GM23338 (cell line): ENCODE measurements around the gene GC.

Experiments used
- CREB1 ChIP-seq: fragments of 250-450 bp; sonication (Bioruptor Pico); IDR thresholded peaks from 2 replicates; pipeline ENCODE4 v1.5.0; 2020; ENCODE audit warnings: low read depth, mild to moderate bottlenecking, moderate library complexity
- EZH2 ChIP-seq: fragments of 200-600 bp; sonication (generic); IDR thresholded peaks from one replicate; pipeline ENCODE4 v1.8.0; 2017; ENCODE audit warnings: antibody characterized with exemption, mild to moderate bottlenecking, low read depth; ENCODE audit not compliant: unreplicated experiment
- EZH2phosphoT487 ChIP-seq: fragments of 200-600 bp; sonication (generic); IDR thresholded peaks from one replicate; pipeline ENCODE4 v1.8.1; 2018; ENCODE audit warnings: antibody characterized with exemption; ENCODE audit not compliant: unreplicated experiment
- JUNB ChIP-seq: IDR thresholded peaks from one replicate; pipeline ENCODE4 v1.6.1; 2016; ENCODE audit warnings: antibody characterized with exemption; ENCODE audit not compliant: unreplicated experiment
- NANOG ChIP-seq: IDR thresholded peaks from 2 replicates; pipeline ENCODE4 v1.6.1; 2016; ENCODE audit warnings: antibody characterized with exemption, borderline replicate concordance
- POLR2AphosphoS5 ChIP-seq: IDR thresholded peaks from 2 replicates; pipeline ENCODE4 v1.6.1; 2016; ENCODE audit warnings: antibody characterized with exemption, low read depth
- STAT1 ChIP-seq: IDR thresholded peaks from one replicate; pipeline ENCODE4 v1.6.1; 2016; ENCODE audit warnings: antibody characterized with exemption; ENCODE audit not compliant: unreplicated experiment
- ZNF331 ChIP-seq: fragments of 250-450 bp; sonication (Bioruptor Pico); IDR thresholded peaks from 2 replicates; pipeline ENCODE4 v1.5.0; 2020; ENCODE audit warnings: low read depth, mild to moderate bottlenecking, moderate library complexity
- TF ChIP-seq, protein P1 (sequence below), 2 experiments: fragments of 200-600 bp in 1 of 2; sonication (generic) in 1 of 2; conservative IDR thresholded peaks; 2 replicates each; pipeline versions ENCODE4 v1.5.1 to v1.6.1; 2016 to 2017; ENCODE audit warnings: antibody characterized with exemption in 2 of 2, low read depth in 2 of 2, mild to moderate bottlenecking in 2 of 2, moderate library complexity in 1 of 2
- TF ChIP-seq, protein P2 (sequence below): IDR thresholded peaks from one replicate; pipeline ENCODE4 v1.6.1; 2018; ENCODE audit warnings: antibody characterized with exemption; ENCODE audit not compliant: unreplicated experiment
- TF ChIP-seq, protein P3 (sequence below): IDR thresholded peaks from 2 replicates; pipeline ENCODE4 v1.6.1; 2016; ENCODE audit warnings: antibody characterized with exemption
- TF ChIP-seq, protein P4 (sequence below): fragments of 250-450 bp; sonication (Bioruptor Pico); IDR thresholded peaks from 2 replicates; pipeline ENCODE4 v1.5.0; 2020; ENCODE audit warnings: mild to moderate bottlenecking, moderate library complexity

DNA sequence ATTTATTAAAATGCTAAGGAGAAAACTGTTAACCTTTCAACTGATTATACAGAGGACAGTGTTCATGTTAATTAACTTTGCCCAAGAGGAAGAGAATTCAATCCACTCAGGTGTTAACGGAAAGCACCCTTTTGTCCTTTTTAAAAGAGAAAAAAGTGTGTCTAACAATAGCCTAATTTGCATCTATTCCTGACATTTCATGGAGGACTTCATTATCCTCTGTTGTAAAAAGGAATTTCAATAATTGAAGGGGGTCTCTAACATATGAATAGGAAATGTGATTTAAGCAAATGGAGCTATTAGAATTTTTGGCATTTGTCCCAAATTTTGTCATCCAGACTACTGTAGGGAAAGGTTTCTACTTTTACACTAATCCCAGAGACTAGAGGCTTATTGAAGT is 44.6 kb upstream of the GC start:
- peak; percentile 14; the same call in 1 of the 2 replicates for TF ChIP-seq POLR2AphosphoS5
- TF ChIP-seq EZH2: no peak
- TF ChIP-seq, protein P1, sequence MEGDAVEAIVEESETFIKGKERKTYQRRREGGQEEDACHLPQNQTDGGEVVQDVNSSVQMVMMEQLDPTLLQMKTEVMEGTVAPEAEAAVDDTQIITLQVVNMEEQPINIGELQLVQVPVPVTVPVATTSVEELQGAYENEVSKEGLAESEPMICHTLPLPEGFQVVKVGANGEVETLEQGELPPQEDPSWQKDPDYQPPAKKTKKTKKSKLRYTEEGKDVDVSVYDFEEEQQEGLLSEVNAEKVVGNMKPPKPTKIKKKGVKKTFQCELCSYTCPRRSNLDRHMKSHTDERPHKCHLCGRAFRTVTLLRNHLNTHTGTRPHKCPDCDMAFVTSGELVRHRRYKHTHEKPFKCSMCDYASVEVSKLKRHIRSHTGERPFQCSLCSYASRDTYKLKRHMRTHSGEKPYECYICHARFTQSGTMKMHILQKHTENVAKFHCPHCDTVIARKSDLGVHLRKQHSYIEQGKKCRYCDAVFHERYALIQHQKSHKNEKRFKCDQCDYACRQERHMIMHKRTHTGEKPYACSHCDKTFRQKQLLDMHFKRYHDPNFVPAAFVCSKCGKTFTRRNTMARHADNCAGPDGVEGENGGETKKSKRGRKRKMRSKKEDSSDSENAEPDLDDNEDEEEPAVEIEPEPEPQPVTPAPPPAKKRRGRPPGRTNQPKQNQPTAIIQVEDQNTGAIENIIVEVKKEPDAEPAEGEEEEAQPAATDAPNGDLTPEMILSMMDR (conservative IDR thresholded peaks at IDR 0.05; ENCODE audit: low read depth in 2 of 2): no peak
- TF ChIP-seq STAT1: no peak
- TF ChIP-seq, protein P2, sequence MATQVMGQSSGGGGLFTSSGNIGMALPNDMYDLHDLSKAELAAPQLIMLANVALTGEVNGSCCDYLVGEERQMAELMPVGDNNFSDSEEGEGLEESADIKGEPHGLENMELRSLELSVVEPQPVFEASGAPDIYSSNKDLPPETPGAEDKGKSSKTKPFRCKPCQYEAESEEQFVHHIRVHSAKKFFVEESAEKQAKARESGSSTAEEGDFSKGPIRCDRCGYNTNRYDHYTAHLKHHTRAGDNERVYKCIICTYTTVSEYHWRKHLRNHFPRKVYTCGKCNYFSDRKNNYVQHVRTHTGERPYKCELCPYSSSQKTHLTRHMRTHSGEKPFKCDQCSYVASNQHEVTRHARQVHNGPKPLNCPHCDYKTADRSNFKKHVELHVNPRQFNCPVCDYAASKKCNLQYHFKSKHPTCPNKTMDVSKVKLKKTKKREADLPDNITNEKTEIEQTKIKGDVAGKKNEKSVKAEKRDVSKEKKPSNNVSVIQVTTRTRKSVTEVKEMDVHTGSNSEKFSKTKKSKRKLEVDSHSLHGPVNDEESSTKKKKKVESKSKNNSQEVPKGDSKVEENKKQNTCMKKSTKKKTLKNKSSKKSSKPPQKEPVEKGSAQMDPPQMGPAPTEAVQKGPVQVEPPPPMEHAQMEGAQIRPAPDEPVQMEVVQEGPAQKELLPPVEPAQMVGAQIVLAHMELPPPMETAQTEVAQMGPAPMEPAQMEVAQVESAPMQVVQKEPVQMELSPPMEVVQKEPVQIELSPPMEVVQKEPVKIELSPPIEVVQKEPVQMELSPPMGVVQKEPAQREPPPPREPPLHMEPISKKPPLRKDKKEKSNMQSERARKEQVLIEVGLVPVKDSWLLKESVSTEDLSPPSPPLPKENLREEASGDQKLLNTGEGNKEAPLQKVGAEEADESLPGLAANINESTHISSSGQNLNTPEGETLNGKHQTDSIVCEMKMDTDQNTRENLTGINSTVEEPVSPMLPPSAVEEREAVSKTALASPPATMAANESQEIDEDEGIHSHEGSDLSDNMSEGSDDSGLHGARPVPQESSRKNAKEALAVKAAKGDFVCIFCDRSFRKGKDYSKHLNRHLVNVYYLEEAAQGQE: no peak
- peak; percentile 94 for TF ChIP-seq NANOG
- TF ChIP-seq, protein P3, sequence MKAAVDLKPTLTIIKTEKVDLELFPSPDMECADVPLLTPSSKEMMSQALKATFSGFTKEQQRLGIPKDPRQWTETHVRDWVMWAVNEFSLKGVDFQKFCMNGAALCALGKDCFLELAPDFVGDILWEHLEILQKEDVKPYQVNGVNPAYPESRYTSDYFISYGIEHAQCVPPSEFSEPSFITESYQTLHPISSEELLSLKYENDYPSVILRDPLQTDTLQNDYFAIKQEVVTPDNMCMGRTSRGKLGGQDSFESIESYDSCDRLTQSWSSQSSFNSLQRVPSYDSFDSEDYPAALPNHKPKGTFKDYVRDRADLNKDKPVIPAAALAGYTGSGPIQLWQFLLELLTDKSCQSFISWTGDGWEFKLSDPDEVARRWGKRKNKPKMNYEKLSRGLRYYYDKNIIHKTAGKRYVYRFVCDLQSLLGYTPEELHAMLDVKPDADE: no peak
- TF ChIP-seq EZH2phosphoT487: no peak
- TF ChIP-seq CREB1 (CRISPR knock-in tag): no peak
- TF ChIP-seq JUNB: no peak
- no peak for TF ChIP-seq ZNF331 (CRISPR knock-in tag)
- TF ChIP-seq, protein P4, sequence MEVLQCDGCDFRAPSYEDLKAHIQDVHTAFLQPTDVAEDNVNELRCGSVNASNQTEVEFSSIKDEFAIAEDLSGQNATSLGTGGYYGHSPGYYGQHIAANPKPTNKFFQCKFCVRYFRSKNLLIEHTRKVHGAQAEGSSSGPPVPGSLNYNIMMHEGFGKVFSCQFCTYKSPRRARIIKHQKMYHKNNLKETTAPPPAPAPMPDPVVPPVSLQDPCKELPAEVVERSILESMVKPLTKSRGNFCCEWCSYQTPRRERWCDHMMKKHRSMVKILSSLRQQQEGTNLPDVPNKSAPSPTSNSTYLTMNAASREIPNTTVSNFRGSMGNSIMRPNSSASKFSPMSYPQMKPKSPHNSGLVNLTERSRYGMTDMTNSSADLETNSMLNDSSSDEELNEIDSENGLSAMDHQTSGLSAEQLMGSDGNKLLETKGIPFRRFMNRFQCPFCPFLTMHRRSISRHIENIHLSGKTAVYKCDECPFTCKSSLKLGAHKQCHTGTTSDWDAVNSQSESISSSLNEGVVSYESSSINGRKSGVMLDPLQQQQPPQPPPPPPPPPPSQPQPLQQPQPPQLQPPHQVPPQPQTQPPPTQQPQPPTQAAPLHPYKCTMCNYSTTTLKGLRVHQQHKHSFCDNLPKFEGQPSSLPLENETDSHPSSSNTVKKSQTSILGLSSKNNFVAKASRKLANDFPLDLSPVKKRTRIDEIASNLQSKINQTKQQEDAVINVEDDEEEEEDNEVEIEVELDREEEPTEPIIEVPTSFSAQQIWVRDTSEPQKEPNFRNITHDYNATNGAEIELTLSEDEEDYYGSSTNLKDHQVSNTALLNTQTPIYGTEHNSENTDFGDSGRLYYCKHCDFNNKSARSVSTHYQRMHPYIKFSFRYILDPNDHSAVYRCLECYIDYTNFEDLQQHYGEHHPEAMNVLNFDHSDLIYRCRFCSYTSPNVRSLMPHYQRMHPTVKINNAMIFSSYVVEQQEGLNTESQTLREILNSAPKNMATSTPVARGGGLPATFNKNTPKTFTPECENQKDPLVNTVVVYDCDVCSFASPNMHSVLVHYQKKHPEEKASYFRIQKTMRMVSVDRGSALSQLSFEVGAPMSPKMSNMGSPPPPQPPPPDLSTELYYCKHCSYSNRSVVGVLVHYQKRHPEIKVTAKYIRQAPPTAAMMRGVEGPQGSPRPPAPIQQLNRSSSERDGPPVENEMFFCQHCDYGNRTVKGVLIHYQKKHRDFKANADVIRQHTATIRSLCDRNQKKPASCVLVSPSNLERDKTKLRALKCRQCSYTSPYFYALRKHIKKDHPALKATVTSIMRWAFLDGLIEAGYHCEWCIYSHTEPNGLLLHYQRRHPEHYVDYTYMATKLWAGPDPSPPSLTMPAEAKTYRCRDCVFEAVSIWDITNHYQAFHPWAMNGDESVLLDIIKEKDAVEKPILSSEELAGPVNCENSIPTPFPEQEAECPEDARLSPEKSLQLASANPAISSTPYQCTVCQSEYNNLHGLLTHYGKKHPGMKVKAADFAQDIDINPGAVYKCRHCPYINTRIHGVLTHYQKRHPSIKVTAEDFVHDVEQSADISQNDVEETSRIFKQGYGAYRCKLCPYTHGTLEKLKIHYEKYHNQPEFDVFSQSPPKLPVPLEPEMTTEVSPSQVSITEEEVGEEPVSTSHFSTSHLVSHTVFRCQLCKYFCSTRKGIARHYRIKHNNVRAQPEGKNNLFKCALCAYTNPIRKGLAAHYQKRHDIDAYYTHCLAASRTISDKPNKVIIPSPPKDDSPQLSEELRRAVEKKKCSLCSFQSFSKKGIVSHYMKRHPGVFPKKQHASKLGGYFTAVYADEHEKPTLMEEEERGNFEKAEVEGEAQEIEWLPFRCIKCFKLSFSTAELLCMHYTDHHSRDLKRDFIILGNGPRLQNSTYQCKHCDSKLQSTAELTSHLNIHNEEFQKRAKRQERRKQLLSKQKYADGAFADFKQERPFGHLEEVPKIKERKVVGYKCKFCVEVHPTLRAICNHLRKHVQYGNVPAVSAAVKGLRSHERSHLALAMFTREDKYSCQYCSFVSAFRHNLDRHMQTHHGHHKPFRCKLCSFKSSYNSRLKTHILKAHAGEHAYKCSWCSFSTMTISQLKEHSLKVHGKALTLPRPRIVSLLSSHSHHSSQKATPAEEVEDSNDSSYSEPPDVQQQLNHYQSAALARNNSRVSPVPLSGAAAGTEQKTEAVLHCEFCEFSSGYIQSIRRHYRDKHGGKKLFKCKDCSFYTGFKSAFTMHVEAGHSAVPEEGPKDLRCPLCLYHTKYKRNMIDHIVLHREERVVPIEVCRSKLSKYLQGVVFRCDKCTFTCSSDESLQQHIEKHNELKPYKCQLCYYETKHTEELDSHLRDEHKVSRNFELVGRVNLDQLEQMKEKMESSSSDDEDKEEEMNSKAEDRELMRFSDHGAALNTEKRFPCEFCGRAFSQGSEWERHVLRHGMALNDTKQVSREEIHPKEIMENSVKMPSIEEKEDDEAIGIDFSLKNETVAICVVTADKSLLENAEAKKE (CRISPR knock-in tag): no peak
